Neuronal stem cell (in vitro differentiated cells): Measurements from ENCODE around the gene P3H1. TPM values are rescaled to one million over a fixed set of nuclear protein-coding genes. Genes with fewer than 3 reads are reported as not detected.
A peak's percentile ranks its signal among the peaks of the same experiment; 100 is the strongest.
"Not testable (repeated sequence)": the region's sequence is repeated elsewhere in the genome, so short reads cannot be mapped to it uniquely, and the experiment has no call there.

ENCODE experiments used
- DNase-seq: peaks from one replicate; pipeline ENCODE4 v3.0.0-alpha.2; 2013; ENCODE audit warnings: low spot score
- H2AFZ ChIP-seq: one replicate; pipeline ENCODE4 v1.6.1; 2013; ENCODE audit warnings: mild to moderate bottlenecking, low read length, inconsistent platforms
- H2AK5ac ChIP-seq: 2 replicates; pipeline ENCODE4 v1.6.1; 2013; ENCODE audit warnings: low read depth, mild to moderate bottlenecking, inconsistent platforms, low read length, moderate library complexity, mixed read lengths
- H2BK120ac ChIP-seq: 2 replicates; pipeline ENCODE4 v1.6.1; 2013; ENCODE audit warnings: low read depth, mild to moderate bottlenecking, inconsistent platforms, low read length, moderate library complexity, mixed read lengths
- H2BK12ac ChIP-seq: one replicate; pipeline ENCODE4 v1.6.1; 2013; ENCODE audit warnings: low read length, inconsistent platforms
- H2BK15ac ChIP-seq: 2 replicates; pipeline ENCODE4 v1.6.1; 2013; ENCODE audit warnings: mild to moderate bottlenecking, low read length, inconsistent platforms, mixed read lengths
- H2BK5ac ChIP-seq: one replicate; pipeline ENCODE4 v1.6.1; 2013; ENCODE audit warnings: inconsistent platforms, mild to moderate bottlenecking, low read length, moderate library complexity
- H3K14ac ChIP-seq: one replicate; pipeline ENCODE4 v1.6.1; 2013; ENCODE audit warnings: low read length, inconsistent platforms
- H3K18ac ChIP-seq: 2 replicates; pipeline ENCODE4 v1.6.1; 2013; ENCODE audit warnings: low read length, inconsistent platforms
- H3K23ac ChIP-seq: 2 replicates; pipeline ENCODE4 v1.6.1; 2013; ENCODE audit warnings: low read depth, mild to moderate bottlenecking, mixed read lengths, low read length, inconsistent platforms; ENCODE audit not compliant: poor library complexity
- H3K27ac ChIP-seq: replicated peaks from 3 replicates; pipeline ENCODE4 v1.5.1; 2013; ENCODE audit warnings: low read length, inconsistent platforms
- H3K27me3 ChIP-seq, 3 experiments: 2 replicates each; pipeline ENCODE4 v1.6.1; 2013; ENCODE audit warnings: low read length in 3 of 3, mild to moderate bottlenecking in 2 of 3, inconsistent platforms in 1 of 3, low read depth in 1 of 3, mixed read lengths in 1 of 3, moderate library complexity in 1 of 3; ENCODE audit not compliant: control insufficient read depth in 3 of 3, insufficient read depth in 3 of 3
- H3K36me3 ChIP-seq, 2 donors: replicated peaks in 1 of 2; 2 replicates each; pipeline ENCODE4 v1.6.1; 2013; ENCODE audit warnings: low read length in 2 of 2; ENCODE audit not compliant: control insufficient read depth in 2 of 2, insufficient read depth in 2 of 2
- H3K4ac ChIP-seq: 2 replicates; pipeline ENCODE4 v1.6.1; 2013; ENCODE audit warnings: inconsistent platforms, mild to moderate bottlenecking, low read length, moderate library complexity
- H3K4me1 ChIP-seq, 2 donors: 1 replicate in 1 of 2; 2 replicates in 1 of 2; pipeline ENCODE4 v1.6.1; 2013; ENCODE audit warnings: low read length in 2 of 2, low read depth in 1 of 2; ENCODE audit not compliant: control insufficient read depth in 2 of 2, insufficient read depth in 1 of 2
- H3K4me2 ChIP-seq: one replicate; pipeline ENCODE4 v1.6.1; 2013; ENCODE audit warnings: mild to moderate bottlenecking, low read length, inconsistent platforms; ENCODE audit not compliant: insufficient read depth, poor library complexity, severe bottlenecking
- H3K4me3 ChIP-seq, 2 donors: 2 replicates each; pipeline ENCODE4 v1.5.1; 2013; ENCODE audit warnings: low read length in 2 of 2, mild to moderate bottlenecking in 2 of 2, inconsistent platforms in 1 of 2, moderate library complexity in 1 of 2
- H3K79me1 ChIP-seq: one replicate; pipeline ENCODE4 v1.6.1; 2013; ENCODE audit warnings: low read depth, mild to moderate bottlenecking, inconsistent platforms, low read length, moderate library complexity
- H3K9ac ChIP-seq: one replicate; pipeline ENCODE4 v1.6.1; 2013; ENCODE audit warnings: mild to moderate bottlenecking, low read depth, low read length, inconsistent platforms; ENCODE audit not compliant: poor library complexity
- H3K9me3 ChIP-seq, 2 donors: replicated peaks in 1 of 2; 2 replicates each; pipeline versions ENCODE3 to v1.6.1; 2013; ENCODE audit warnings: low read length in 2 of 2, mild to moderate bottlenecking in 2 of 2, inconsistent platforms in 1 of 2, low read depth in 1 of 2, mixed read lengths in 1 of 2, moderate library complexity in 1 of 2; ENCODE audit not compliant: control insufficient read depth in 2 of 2, insufficient read depth in 1 of 2
- H4K8ac ChIP-seq: one replicate; pipeline ENCODE4 v1.6.1; 2013; ENCODE audit warnings: low read depth, mild to moderate bottlenecking, inconsistent platforms, low read length, moderate library complexity
- H4K91ac ChIP-seq: one replicate; pipeline ENCODE4 v1.6.1; 2013; ENCODE audit warnings: low read length, low read depth, mild to moderate bottlenecking, inconsistent platforms; ENCODE audit not compliant: poor library complexity
- WGBS, 2 donors: extraction: QIAGEN DNeasy Blood & Tissue Kit; methylation state at CpG; one replicate each; pipeline ENCODE4 v1.1.7; 2013; ENCODE audit warnings: missing lambda C conversion rate in 2 of 2, mixed read lengths in 1 of 2; ENCODE audit not compliant: insufficient read length in 2 of 2, insufficient replicate concordance in 1 of 2; ENCODE audit errors: extremely low coverage in 2 of 2; 5-methylcytosine and 5-hydroxymethylcytosine counted together
- polyA plus RNA-seq, 2 experiments: library from polyadenylated mRNA; stranded (reverse); fragments of 200-250 nt; gene quantifications; one replicate each; pipeline ENCODE4 v1.2.3, GENCODE V29; 2013

The P3H1 gene, protein sequence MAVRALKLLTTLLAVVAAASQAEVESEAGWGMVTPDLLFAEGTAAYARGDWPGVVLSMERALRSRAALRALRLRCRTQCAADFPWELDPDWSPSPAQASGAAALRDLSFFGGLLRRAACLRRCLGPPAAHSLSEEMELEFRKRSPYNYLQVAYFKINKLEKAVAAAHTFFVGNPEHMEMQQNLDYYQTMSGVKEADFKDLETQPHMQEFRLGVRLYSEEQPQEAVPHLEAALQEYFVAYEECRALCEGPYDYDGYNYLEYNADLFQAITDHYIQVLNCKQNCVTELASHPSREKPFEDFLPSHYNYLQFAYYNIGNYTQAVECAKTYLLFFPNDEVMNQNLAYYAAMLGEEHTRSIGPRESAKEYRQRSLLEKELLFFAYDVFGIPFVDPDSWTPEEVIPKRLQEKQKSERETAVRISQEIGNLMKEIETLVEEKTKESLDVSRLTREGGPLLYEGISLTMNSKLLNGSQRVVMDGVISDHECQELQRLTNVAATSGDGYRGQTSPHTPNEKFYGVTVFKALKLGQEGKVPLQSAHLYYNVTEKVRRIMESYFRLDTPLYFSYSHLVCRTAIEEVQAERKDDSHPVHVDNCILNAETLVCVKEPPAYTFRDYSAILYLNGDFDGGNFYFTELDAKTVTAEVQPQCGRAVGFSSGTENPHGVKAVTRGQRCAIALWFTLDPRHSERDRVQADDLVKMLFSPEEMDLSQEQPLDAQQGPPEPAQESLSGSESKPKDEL
- 50.7 TPM for polyA plus RNA-seq (2013, experiment 1 of 2)
- polyA plus RNA-seq (2013, experiment 2 of 2), result 49.2 TPM

- Histone ChIP-seq H2AFZ (peak within 1 kb of the TSS; percentile 92), H3K14ac (peak within 1 kb of the TSS; percentile 100), H3K23ac (peak within 1 kb of the TSS; percentile 99), H3K9me3 (no peaks in the 10 kb centered on the region), H4K8ac (no peak within 1 kb of the TSS), H3K9ac (peak within 1 kb of the TSS; percentile 100), H2BK5ac (peak within 1 kb of the TSS; percentile 96), H3K27ac (peak within 1 kb of the TSS; percentile 73), H3K4me1 (peaks cover 4 to 5% of the 10 kb centered on the region in 2 donors), H3K4me3 (peak within 1 kb of the TSS; percentile 94 to 96), H3K4ac (no peak within 1 kb of the TSS), H3K18ac (peak within 1 kb of the TSS; percentile 97), H2BK120ac (peak within 1 kb of the TSS; percentile 21), H2BK15ac (peak within 1 kb of the TSS; percentile 95), H3K36me3 (peaks cover 3 to 36% of the 10 kb centered on the region in 2 donors), H3K79me1 (peaks cover 5% of the 10 kb centered on the region), H3K27me3 (no peaks in the 10 kb centered on the region), H2AK5ac (peak within 1 kb of the TSS; percentile 88), H2BK12ac (no peak within 1 kb of the TSS), H3K4me2 (peak within 1 kb of the TSS; percentile 69), H4K91ac (no peak within 1 kb of the TSS)
- WGBS, 2 donors, result no CpG with 5 or more reads among the region's 82 CpGs
- DNase-seq, result peak; percentile 99
These were observed at the start of gene P3H1, which contains the start of gene C1orf50 for GRCh38 chr1:42766741-42767509. Gene P3H1, minus strand, starts transcription at chr1:42767028. Its CDS starts 57 bp downstream, at chr1:42766971. Gene C1orf50, plus strand, starts transcription at chr1:42767249. Its CDS starts 63 bp downstream, at chr1:42767312.

DNA sequence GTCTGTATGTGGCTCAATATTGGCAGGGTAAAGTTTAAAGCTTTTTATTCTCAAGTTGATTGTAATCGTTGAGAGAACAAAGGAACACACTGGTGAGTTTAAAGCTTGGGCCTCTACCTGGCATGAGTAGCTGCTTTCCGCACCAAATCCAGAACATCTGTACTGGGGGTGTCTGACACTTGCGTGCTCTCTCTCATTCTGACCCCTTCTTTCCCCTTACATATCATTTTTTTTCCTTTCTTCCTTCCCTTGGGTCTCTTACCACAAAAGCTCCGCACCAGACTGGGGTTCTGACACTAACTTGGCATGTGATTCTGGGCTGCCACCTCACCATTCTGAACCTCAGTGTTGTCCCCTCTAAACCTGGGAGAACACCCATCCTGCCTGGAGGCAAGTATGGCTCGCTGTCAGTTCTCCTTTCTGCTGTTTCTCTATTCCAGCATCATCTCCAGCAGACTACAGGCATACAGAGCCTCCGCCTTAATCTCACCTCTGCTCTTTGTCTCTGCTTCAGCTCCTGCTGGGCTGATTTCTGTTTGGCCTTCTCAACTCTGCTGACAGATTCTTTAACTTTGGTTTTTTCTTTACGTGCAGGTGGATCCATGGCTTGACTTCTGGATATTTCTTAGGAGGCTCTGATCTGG is 49.2 kb upstream of the P3H1 start:
- Histone ChIP-seq H3K4me2 (peak overlapping the region; percentile 71), H2BK12ac (no peak overlapping the region), H3K36me3 (peaks cover 0 to 18% of the 10 kb centered on the region in 2 donors), H3K9ac (peak overlapping the region; percentile 0), H3K4ac (no peak overlapping the region), H3K23ac (no peak overlapping the region), H3K27ac (peak overlapping the region; percentile 100), H4K8ac (no peak overlapping the region), H3K27me3 (no peaks in the 10 kb centered on the region), H2AK5ac (no peak overlapping the region), H3K9me3 (no peaks in the 10 kb centered on the region), H2BK120ac (no peak overlapping the region), H3K18ac (no peak overlapping the region), H3K4me1 (peaks cover 3 to 6% of the 10 kb centered on the region in 2 donors), H3K79me1 (peaks cover 1% of the 10 kb centered on the region), H3K14ac (no peak overlapping the region), H4K91ac (no peak overlapping the region), H2BK5ac (no peak overlapping the region), H3K4me3 (peak overlapping the region; percentile 74 to 79), H2BK15ac (no peak overlapping the region), H2AFZ (peak overlapping the region; percentile 99)
- peak; percentile 29 for DNase-seq
- no CpG with 5 or more reads among the region's 7 CpGs for WGBS, 2 donors

DNA sequence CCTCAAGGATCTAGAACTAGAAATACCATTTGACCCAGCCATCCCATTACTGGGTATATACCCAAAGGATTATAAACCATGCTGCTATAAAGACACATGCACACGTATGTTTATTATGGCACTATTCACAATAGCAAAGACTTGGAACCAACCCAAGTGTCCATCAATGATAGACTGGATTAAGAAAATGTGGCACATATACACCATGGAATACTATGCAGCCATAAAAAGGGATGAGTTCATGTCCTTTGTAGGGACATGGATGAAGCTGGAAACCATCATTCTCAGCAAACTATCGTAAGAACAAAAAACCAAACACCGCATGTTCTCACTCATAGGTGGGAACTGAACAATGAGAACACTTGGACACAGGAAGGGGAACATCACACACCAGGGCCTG is 48.0 kb upstream of the P3H1 start:
- not testable (repeated sequence) for DNase-seq, H3K27me3 ChIP-seq, H3K79me1 ChIP-seq, H4K91ac ChIP-seq, H3K27ac ChIP-seq, H3K4ac ChIP-seq, H3K18ac ChIP-seq, H4K8ac ChIP-seq, H2BK15ac ChIP-seq, H2AFZ ChIP-seq, H3K9ac ChIP-seq, H2AK5ac ChIP-seq, H3K4me1 ChIP-seq, H2BK120ac ChIP-seq, H3K4me3 ChIP-seq, H3K14ac ChIP-seq, H3K4me2 ChIP-seq, H2BK5ac ChIP-seq, H2BK12ac ChIP-seq, H3K23ac ChIP-seq, H3K9me3 ChIP-seq
- no CpG with 5 or more reads among the region's 3 CpGs for WGBS, 2 donors
- peaks cover 0 to 20% of the 10 kb centered on the region in 2 donors for H3K36me3 ChIP-seq
